DMS53 treated with DMSO at 0.1 percent for 48 hours (cell line): ENCODE results near the gene NME1.

Experiments used
- DNase-seq: peaks from one replicate; lab custom pipeline; 2025; ENCODE audit not compliant: unreplicated experiment; lab: John Stamatoyannopoulos, UW

NME1 gene

DNA sequence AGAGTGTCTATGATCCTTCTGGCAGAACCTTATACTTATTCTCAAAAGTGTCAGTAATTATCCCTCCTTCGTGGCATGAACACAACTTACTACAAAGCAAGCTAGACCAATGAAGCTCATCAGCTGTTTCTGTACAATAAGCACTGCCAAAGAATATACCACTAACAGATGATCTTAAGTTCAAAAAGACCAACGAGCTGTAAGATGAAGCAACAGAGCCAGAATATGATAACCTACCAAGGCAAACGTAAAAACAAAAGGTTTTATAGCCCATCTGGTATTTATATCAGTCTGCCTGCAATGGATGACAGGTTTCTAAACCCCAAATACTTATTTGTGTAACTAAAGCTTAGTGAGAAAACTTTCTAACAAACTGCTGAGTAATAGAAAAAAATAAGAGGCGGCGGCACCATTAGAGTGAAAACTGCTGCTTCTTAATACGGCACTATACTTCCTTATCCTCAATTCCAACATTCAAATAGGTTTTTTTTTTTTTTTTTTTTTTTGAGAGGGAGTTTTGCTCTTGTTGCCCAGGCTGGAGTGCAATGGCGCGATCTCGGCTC, 35.0 kb downstream of the NME1 start:
- DNase-seq: no peak

- DNase-seq: no peak
These were observed 35.8 kb downstream of the NME1 start for GRCh38 chr17:51189162-51189561.

- DNase-seq: no peak
These were observed 36.3 kb downstream of the NME1 start for GRCh38 chr17:51189628-51190027.

GRCh38 chr17:51191895-51192294, 38.5 kb downstream of the NME1 start:
- no peak for DNase-seq

DNA sequence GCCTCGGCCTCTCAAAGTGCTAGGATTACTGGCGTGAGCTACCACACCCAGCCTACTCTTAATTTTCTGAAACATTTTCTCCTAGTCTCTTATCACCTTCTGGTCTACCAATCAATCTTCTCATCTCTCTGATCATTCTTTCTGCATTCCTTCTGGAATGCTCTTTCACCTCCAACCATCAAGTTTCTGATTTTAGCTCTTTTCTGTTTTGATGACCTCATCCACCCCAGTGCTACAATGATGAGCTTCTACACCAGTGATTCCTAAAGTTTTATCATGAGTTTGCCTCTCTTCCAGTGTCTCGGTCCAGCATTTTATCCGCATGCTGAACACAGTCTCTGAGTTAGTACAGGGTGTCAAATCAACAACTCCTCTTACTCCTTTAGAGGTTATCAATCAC, 44.4 kb downstream of the NME1 start:
- no peak for DNase-seq

DNA sequence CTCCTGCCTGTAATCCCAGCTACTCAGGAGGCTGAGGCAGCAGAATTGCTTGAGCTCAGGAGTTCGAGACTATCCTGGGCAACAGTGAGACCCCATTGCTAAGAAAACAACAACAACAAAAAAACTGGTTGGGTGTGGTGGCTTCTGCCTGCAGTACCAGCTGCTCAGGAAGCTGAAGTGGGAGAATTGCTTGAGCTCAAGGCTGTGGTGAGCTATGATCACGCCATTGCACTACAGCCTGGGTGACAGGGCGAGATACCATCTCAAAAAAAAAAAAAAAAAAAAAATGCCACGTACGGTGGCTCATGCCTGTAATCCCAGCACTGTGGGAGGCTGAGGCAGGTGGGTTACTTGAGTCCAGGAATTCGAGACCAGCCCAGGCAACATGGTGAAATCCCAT, 46.9 kb downstream of the NME1 start:
- DNase-seq: no peak

DNA sequence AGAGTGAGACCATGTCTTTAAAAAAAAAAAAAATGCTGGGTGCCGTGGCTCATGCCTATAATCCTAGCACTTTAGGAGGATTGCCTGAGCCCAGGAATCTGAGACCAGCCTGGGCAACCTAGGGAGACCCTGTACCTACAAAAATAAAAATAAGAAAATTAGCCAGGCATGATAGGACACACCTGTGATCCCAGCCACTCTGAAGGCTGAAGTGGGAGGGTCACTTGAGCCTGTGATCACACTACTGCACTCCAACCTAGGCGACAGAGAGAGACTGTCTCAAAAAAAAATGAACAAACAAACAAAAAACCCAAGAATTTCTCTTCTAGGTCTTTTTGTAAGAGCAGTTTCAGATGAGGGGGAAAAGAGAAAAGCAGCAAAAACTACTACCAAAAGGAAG, 47.5 kb downstream of the NME1 start:
- DNase-seq: no peak

GRCh38 chr17:51203838-51204237, 50.5 kb downstream of the NME1 start:
- DNase-seq: no peak
